H1 (cell line): ENCODE measurements around the gene ZNF648. TPM values are rescaled to one million over a fixed set of nuclear protein-coding genes. Genes with fewer than 3 reads are reported as not detected.

ENCODE experiments used
- CTCF ChIA-PET: fragments of 300-600 bp; sonication (Branson Sonifier 250); formaldehyde crosslinking; loops from one replicate; lab custom pipeline; 2021; ENCODE audit not compliant: partially characterized antibody; lab: Charles Lee
- POLR2A ChIA-PET: fragments of 300-600 bp; sonication (Branson Sonifier 250); formaldehyde crosslinking; loops from one replicate; lab custom pipeline; 2021; ENCODE audit warnings: inconsistent platforms; ENCODE audit not compliant: partially characterized antibody; lab: Charles Lee
- DNase-seq, 2 experiments: peaks; one replicate each; pipeline versions ENCODE4 v3.0.0 to v3.0.0-alpha.2; 2010 to 2022; ENCODE audit warnings: low spot score in 2 of 2, low read depth in 1 of 2, mixed read lengths in 1 of 2
- FAIRE-seq: peaks from 2 replicates; lab custom pipeline; 2011; peaks lifted over from hg19 to GRCh38; lab: Jason Lieb, UNC
- H2AFZ ChIP-seq: 2 replicates; pipeline ENCODE4 v1.8.1; 2012; ENCODE audit warnings: low read length, inconsistent platforms
- H2AK5ac ChIP-seq: 2 replicates; pipeline ENCODE4 v1.6.1; 2013; ENCODE audit warnings: low read depth, low read length
- H2BK120ac ChIP-seq: replicated peaks from 2 replicates; pipeline ENCODE3; 2013; ENCODE audit warnings: low read depth, low read length, inconsistent platforms
- H2BK12ac ChIP-seq: 2 replicates; pipeline ENCODE4 v1.6.1; 2013; ENCODE audit warnings: low read depth, low read length
- H2BK15ac ChIP-seq: 2 replicates; pipeline ENCODE4 v1.6.1; 2013; ENCODE audit warnings: low read length
- H2BK20ac ChIP-seq: 2 replicates; pipeline ENCODE4 v1.6.1; 2013; ENCODE audit warnings: low read length
- H2BK5ac ChIP-seq: 2 replicates; pipeline ENCODE4 v1.6.1; 2013; ENCODE audit warnings: low read depth, low read length
- H3K14ac ChIP-seq: 2 replicates; pipeline ENCODE4 v1.6.1; 2013; ENCODE audit warnings: inconsistent platforms; ENCODE audit not compliant: insufficient read length
- H3K18ac ChIP-seq: 2 replicates; pipeline ENCODE4 v1.6.1; 2013; ENCODE audit warnings: low read length; ENCODE audit errors: extremely low read depth
- H3K23ac ChIP-seq: 2 replicates; pipeline ENCODE4 v1.6.1; 2013; ENCODE audit warnings: inconsistent platforms; ENCODE audit not compliant: insufficient read length
- H3K23me2 ChIP-seq: 2 replicates; pipeline ENCODE4 v1.6.1; 2013; ENCODE audit warnings: low read depth, low read length
- H3K27ac ChIP-seq: 2 replicates; pipeline ENCODE4 v1.6.1; 2011; ENCODE audit warnings: low read depth, low read length, inconsistent platforms
- H3K27me3 ChIP-seq, 4 experiments: replicated peaks in 1 of 4; 1 replicate in 1 of 4; 2 replicates in 3 of 4; pipeline versions ENCODE4 v1.6.1 to v1.8.1; 2011 to 2013; ENCODE audit warnings: low read length in 3 of 4, mild to moderate bottlenecking in 3 of 4, inconsistent platforms in 2 of 4, mixed read lengths in 2 of 4, moderate library complexity in 1 of 4; ENCODE audit not compliant: control insufficient read depth in 3 of 4, insufficient read depth in 3 of 4; ENCODE audit errors: extremely low read depth in 1 of 4
- H3K36me3 ChIP-seq, 4 experiments: 2 replicates each; pipeline versions ENCODE4 v1.6.1 to v1.8.1; 2011 to 2013; ENCODE audit warnings: mild to moderate bottlenecking in 4 of 4, low read length in 3 of 4, moderate library complexity in 2 of 4, control low read depth in 1 of 4, inconsistent platforms in 1 of 4; ENCODE audit not compliant: insufficient read depth in 4 of 4, control insufficient read depth in 2 of 4
- H3K4ac ChIP-seq: replicated peaks from 2 replicates; pipeline ENCODE3; 2013; ENCODE audit warnings: low read length, low read depth, mixed read lengths, inconsistent platforms; ENCODE audit not compliant: insufficient read length
- H3K4me1 ChIP-seq, 4 experiments: replicated peaks in 1 of 4; 1 replicate in 1 of 4; 2 replicates in 3 of 4; pipeline versions ENCODE4 v1.6.1 to v1.8.1; 2011 to 2013; ENCODE audit warnings: low read length in 3 of 4, inconsistent platforms in 2 of 4, mixed read lengths in 1 of 4; ENCODE audit not compliant: insufficient read depth in 4 of 4, control insufficient read depth in 3 of 4
- H3K4me2 ChIP-seq, 2 experiments: 2 replicates each; pipeline versions ENCODE4 v1.6.1 to v1.8.1; 2011 to 2013; ENCODE audit warnings: low read depth in 2 of 2, low read length in 2 of 2, control low read depth in 1 of 2, inconsistent platforms in 1 of 2, mild to moderate bottlenecking in 1 of 2; ENCODE audit not compliant: insufficient read depth in 1 of 2
- H3K4me3 ChIP-seq, 4 experiments: fragments of 200-600, 300-600 bp in 1 of 4; sonication (generic), shearing (Covaris generic), sonication (Bioruptor Twin) in 1 of 4; 2 replicates each; pipeline versions ENCODE4 v1.5.1 to v1.8.1; 2011 to 2016; ENCODE audit warnings: low read length in 4 of 4, low read depth in 3 of 4, control low read depth in 2 of 4, inconsistent platforms in 2 of 4, mild to moderate bottlenecking in 2 of 4, mixed read lengths in 1 of 4, moderate library complexity in 1 of 4; ENCODE audit not compliant: insufficient read depth in 2 of 4; ENCODE audit errors: extremely low read depth in 1 of 4
- H3K56ac ChIP-seq: replicated peaks from 2 replicates; pipeline ENCODE3; 2013; ENCODE audit warnings: low read depth, mild to moderate bottlenecking, mixed read lengths, low read length, inconsistent platforms; ENCODE audit not compliant: insufficient read length
- H3K79me1 ChIP-seq: 2 replicates; pipeline ENCODE4 v1.6.1; 2013; ENCODE audit warnings: low read depth, low read length, control low read depth
- H3K79me2 ChIP-seq, 2 experiments: 2 replicates each; pipeline versions ENCODE4 v1.6.1 to v1.8.1; 2012 to 2013; ENCODE audit warnings: low read length in 2 of 2, mild to moderate bottlenecking in 2 of 2, inconsistent platforms in 1 of 2; ENCODE audit not compliant: insufficient read depth in 2 of 2, control insufficient read depth in 1 of 2
- H3K9ac ChIP-seq, 4 experiments: replicated peaks in 1 of 4; 1 replicate in 1 of 4; 2 replicates in 3 of 4; pipeline versions ENCODE4 v1.6.1 to v1.8.1; 2011 to 2013; ENCODE audit warnings: low read depth in 3 of 4, low read length in 3 of 4, control low read depth in 2 of 4, mild to moderate bottlenecking in 2 of 4, moderate library complexity in 2 of 4, inconsistent platforms in 1 of 4; ENCODE audit errors: extremely low read depth in 1 of 4
- H3K9me3 ChIP-seq, 2 experiments: 2 replicates each; pipeline versions ENCODE4 v1.6.1 to v1.8.1; 2012 to 2013; ENCODE audit warnings: mild to moderate bottlenecking in 2 of 2, moderate library complexity in 2 of 2, control low read depth in 1 of 2, inconsistent platforms in 1 of 2, low read depth in 1 of 2, low read length in 1 of 2, mixed read lengths in 1 of 2; ENCODE audit not compliant: insufficient read depth in 2 of 2
- H4K20me1 ChIP-seq, 2 experiments: replicated peaks in 1 of 2; 2 replicates each; pipeline versions ENCODE3 to v1.8.1; 2011 to 2013; ENCODE audit warnings: inconsistent platforms in 2 of 2, low read length in 2 of 2, mild to moderate bottlenecking in 1 of 2; ENCODE audit not compliant: insufficient read depth in 2 of 2, control insufficient read depth in 1 of 2
- H4K5ac ChIP-seq: 2 replicates; pipeline ENCODE4 v1.6.1; 2013; ENCODE audit warnings: low read length, low read depth, mixed read lengths, inconsistent platforms; ENCODE audit not compliant: insufficient read length
- H4K8ac ChIP-seq: 2 replicates; pipeline ENCODE4 v1.8.0; 2013; ENCODE audit warnings: mild to moderate bottlenecking, moderate library complexity, low read length, inconsistent platforms; ENCODE audit not compliant: insufficient read depth; ENCODE audit errors: extremely low read depth
- H4K91ac ChIP-seq: replicated peaks from 2 replicates; pipeline ENCODE3; 2013; ENCODE audit warnings: low read length, mixed read lengths, inconsistent platforms; ENCODE audit not compliant: insufficient read length
- ATF2 ChIP-seq: IDR thresholded peaks from 2 replicates; pipeline ENCODE4 v1.6.1; 2012; ENCODE audit warnings: low read length, inconsistent platforms
- CHD1 ChIP-seq: IDR thresholded peaks from 2 replicates; pipeline ENCODE4 v1.6.1; 2012; ENCODE audit warnings: low read depth, low read length, improper control_type of control experiment
- CHD2 ChIP-seq: IDR thresholded peaks from 2 replicates; pipeline ENCODE4 v1.6.1; 2012; ENCODE audit warnings: low read length, improper control_type of control experiment
- GABPA ChIP-seq: IDR thresholded peaks from 2 replicates; pipeline ENCODE4 v1.6.1; 2011; ENCODE audit warnings: mild to moderate bottlenecking, low read length, moderate library complexity, borderline replicate concordance; ENCODE audit not compliant: insufficient read depth
- PHF8 ChIP-seq: fragments of 200-600 bp; sonication (generic); conservative IDR thresholded peaks from 2 replicates; pipeline ENCODE4 v1.7.1; 2012; ENCODE audit warnings: low read depth, mild to moderate bottlenecking, inconsistent platforms, low read length, moderate library complexity
- TBP ChIP-seq: IDR thresholded peaks from 2 replicates; pipeline ENCODE4 v1.6.1; 2011; ENCODE audit warnings: low read depth, low read length, improper control_type of control experiment
- WGBS, 2 experiments: shearing (Covaris generic) in 1 of 2; methylation state at CpG; one replicate each; pipeline versions ENCODE4 v1.1.6 to v1.1.7; 2013 to 2015; ENCODE audit warnings: low lambda C conversion rate in 2 of 2, mixed read lengths in 2 of 2, inconsistent platforms in 1 of 2, low coverage in 1 of 2, missing lambda C conversion rate in 1 of 2; ENCODE audit not compliant: insufficient replicate concordance in 2 of 2, insufficient coverage in 1 of 2, insufficient read length in 1 of 2; ENCODE audit errors: extremely low coverage in 1 of 2, missing lambda C conversion rate in 1 of 2; 5-methylcytosine and 5-hydroxymethylcytosine counted together
- polyA plus RNA-seq, 7 experiments: library from polyadenylated mRNA; depleted of rRNA in 3 of 7; stranded (reverse) in 5 of 7; unstranded in 2 of 7; fragments of >200 nt in 5 of 7; fragments of 200-250 nt in 2 of 7; gene quantifications; 1 replicate in 5 of 7; 2 replicates in 1 of 7; 4 replicates in 1 of 7; pipeline versions ENCODE4 v1.2.1 to v1.2.3, GENCODE V29; 2011 to 2013; ENCODE audit warnings: missing spikeins in 2 of 7, mixed read lengths in 2 of 7
- total RNA-seq: library from RNA; stranded (reverse); fragmentation: NEBNext Ultra II Directional; extraction: Animal tissue kit (Norgen Biotek cat#: 25700); gene quantifications from 2 replicates; pipeline ENCODE4 v1.2.1, GENCODE V29; 2021

ZNF648 gene
- total and polyA plus RNA-seq, 2 of the 8 experiments (the other 6 are each of a cell fraction or from before 2014, with no cell fraction given): 0.20 to 0.53 TPM

GRCh38 chr1:182092336-182092735, 30.8 kb upstream of the ZNF648 start:
- H3K4ac ChIP-seq: no peak overlapping the region
- no peak for DNase-seq
- no peaks in the 10 kb centered on the region for H3K9me3 ChIP-seq
- no peak overlapping the region for H4K8ac ChIP-seq
- H3K36me3 ChIP-seq: no peaks in the 10 kb centered on the region
- no peaks in the 10 kb centered on the region for H3K27me3 ChIP-seq
- no peaks in the 10 kb centered on the region for H3K79me1 ChIP-seq
- H4K91ac ChIP-seq: no peak overlapping the region
- H3K9ac ChIP-seq: no peak overlapping the region
- no peak overlapping the region for H2BK15ac ChIP-seq
- H2AK5ac ChIP-seq: no peak overlapping the region
- no peak overlapping the region for H4K5ac ChIP-seq
- no peak for FAIRE-seq
- H4K20me1 ChIP-seq: no peaks in the 10 kb centered on the region
- H2BK12ac ChIP-seq: no peak overlapping the region
- no peaks in the 10 kb centered on the region for H3K79me2 ChIP-seq
- no peak overlapping the region for H3K18ac ChIP-seq
- H3K4me1 ChIP-seq: peaks cover 0 to 5% (median 0%) of the 10 kb centered on the region in 4 experiments; a peak in 4 of 7 replicates
- POLR2A ChIA-PET: interaction anchor here (1.1 to 2.5 kb wide), 3 partner anchors 9 to 300 kb away, joined by 3 to 12 read pairs (median 8); partner anchors contain the start of gene GLUL
- no peak overlapping the region for H3K27ac ChIP-seq
- no peak overlapping the region for H2AFZ ChIP-seq
- CTCF ChIA-PET: interaction anchor here (0.6 to 2.4 kb wide), 13 partner anchors 9 to 680 kb away, joined by 3 to 9 read pairs (median 4); no protein-coding TSS in a partner anchor
- H2BK5ac ChIP-seq: no peak overlapping the region
- no peak overlapping the region for H3K4me2 ChIP-seq
- H3K14ac ChIP-seq: no peak overlapping the region
- no peaks in the 10 kb centered on the region for H3K23me2 ChIP-seq
- H3K23ac ChIP-seq: no peak overlapping the region
- H3K56ac ChIP-seq: no peak overlapping the region
- H2BK120ac ChIP-seq: no peak overlapping the region
- no peak overlapping the region for H3K4me3 ChIP-seq
- WGBS, 2 experiments: 87% methylated on average over 5 of the region's 5 CpGs; no CpG with 5 or more reads in 1 of the 2 experiments
- no peak overlapping the region for H2BK20ac ChIP-seq
- TF ChIP-seq TBP (no peak), CHD2 (no peak), PHF8 (no peak), CHD1 (no peak), ATF2 (no peak), GABPA (no peak)
